ENCODE results near the gene TBP. TPM values are rescaled to one million over a fixed set of nuclear protein-coding genes. Genes with fewer than 3 reads are reported as not detected.
A peak's percentile ranks its signal among the peaks of the same experiment; 100 is the strongest.

TBP gene
- total and polyA plus RNA-seq, 2 of the 13 experiments (the other 11 are each of a cell fraction or from before 2014, with no cell fraction given): 21.7 to 28.1 TPM

DNA sequence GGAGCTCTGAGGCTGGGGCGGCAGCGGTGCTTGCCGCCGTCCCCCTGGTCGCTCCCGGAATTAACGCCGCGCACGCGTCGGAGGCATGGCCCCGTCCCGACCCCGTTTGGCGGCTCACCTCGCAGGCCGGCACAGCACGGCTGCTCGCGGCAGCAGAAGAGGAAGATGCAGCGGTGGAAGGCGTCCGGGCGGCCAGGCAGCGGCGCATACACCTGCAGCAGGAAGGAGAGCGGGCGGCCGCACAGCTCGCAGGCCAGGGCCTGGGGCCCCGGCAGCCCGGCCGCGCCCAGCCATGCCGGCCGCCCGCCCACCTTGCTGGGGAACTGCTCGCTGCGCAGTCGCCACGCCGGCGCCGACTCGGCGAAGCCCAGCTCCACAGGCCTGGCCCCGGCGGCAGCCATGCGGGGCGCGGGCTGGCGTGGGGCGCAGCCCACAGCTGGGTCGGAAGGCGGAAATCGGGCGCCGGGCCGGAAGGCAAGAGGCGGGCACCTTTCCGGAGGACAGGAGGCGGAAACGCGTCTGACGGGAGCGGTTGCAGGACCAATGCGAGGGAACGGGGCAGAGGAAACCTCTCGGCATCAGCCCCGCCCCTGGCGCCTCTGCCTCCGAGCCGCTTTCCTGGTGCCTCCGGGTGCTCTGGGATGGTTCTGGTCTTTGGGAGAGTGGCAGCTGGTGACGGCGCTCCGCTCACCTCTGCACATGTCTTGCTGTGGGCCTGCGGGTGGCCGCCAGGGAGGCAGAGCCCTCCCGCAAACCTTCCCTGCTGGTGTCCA is 30.2 kb downstream of the TBP start, which contains the start of gene PDCD2 (continued):
- TF ChIP-seq, protein P1, sequence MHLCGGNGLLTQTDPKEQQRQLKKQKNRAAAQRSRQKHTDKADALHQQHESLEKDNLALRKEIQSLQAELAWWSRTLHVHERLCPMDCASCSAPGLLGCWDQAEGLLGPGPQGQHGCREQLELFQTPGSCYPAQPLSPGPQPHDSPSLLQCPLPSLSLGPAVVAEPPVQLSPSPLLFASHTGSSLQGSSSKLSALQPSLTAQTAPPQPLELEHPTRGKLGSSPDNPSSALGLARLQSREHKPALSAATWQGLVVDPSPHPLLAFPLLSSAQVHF (CRISPR knock-in tag; IDR thresholded peaks at IDR 0.05): no peak
- TF ChIP-seq HMG20B (CRISPR knock-in tag; conservative IDR thresholded peaks at IDR 0.05): no peak
- peak; percentile 99 for TF ChIP-seq ZFY (CRISPR knock-in tag; IDR thresholded peaks at IDR 0.05)
- TF ChIP-seq MIER3 (CRISPR knock-in tag; IDR thresholded peaks at IDR 0.05; ENCODE audit: borderline replicate concordance): peak; percentile 37; the same call in 1 of the 2 replicates
- TF ChIP-seq ZKSCAN5 (CRISPR knock-in tag; IDR thresholded peaks at IDR 0.05): no peak
- peak; percentile 81; the same call in 1 of the 2 replicates for TF ChIP-seq DZIP1 (CRISPR knock-in tag; IDR thresholded peaks at IDR 0.05)
- TF ChIP-seq CBX1 (IDR thresholded peaks at IDR 0.05; ENCODE audit: low read depth): peak; percentile 39
- no peak; the same call in 1 of the 2 replicates for TF ChIP-seq ZNF350 (CRISPR knock-in tag; IDR thresholded peaks at IDR 0.05; ENCODE audit: borderline replicate concordance, low read depth)
- peak; percentile 35; the same call in 1 of the 2 replicates for TF ChIP-seq HIC2 (CRISPR knock-in tag; IDR thresholded peaks at IDR 0.05; ENCODE audit: low read depth)
- no peak for TF ChIP-seq ZFAT (CRISPR knock-in tag; conservative IDR thresholded peaks at IDR 0.05)
- no peak for TF ChIP-seq ZNF7 (CRISPR knock-in tag; IDR thresholded peaks at IDR 0.05)
- TF ChIP-seq, protein P2, sequence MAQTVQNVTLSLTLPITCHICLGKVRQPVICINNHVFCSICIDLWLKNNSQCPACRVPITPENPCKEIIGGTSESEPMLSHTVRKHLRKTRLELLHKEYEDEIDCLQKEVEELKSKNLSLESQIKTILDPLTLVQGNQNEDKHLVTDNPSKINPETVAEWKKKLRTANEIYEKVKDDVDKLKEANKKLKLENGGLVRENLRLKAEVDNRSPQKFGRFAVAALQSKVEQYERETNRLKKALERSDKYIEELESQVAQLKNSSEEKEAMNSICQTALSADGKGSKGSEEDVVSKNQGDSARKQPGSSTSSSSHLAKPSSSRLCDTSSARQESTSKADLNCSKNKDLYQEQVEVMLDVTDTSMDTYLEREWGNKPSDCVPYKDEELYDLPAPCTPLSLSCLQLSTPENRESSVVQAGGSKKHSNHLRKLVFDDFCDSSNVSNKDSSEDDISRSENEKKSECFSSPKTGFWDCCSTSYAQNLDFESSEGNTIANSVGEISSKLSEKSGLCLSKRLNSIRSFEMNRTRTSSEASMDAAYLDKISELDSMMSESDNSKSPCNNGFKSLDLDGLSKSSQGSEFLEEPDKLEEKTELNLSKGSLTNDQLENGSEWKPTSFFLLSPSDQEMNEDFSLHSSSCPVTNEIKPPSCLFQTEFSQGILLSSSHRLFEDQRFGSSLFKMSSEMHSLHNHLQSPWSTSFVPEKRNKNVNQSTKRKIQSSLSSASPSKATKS (CRISPR knock-in tag; IDR thresholded peaks at IDR 0.05): no peak
- TF ChIP-seq AGO2 (optimal IDR thresholded peaks at IDR 0.05; ENCODE audit: low read depth, low read length): peak; percentile 88
- peak; percentile 88 for TF ChIP-seq HDAC1 (CRISPR knock-in tag; IDR thresholded peaks at IDR 0.05)
- no peak for TF ChIP-seq ZNF615 (CRISPR knock-in tag; IDR thresholded peaks at IDR 0.05; ENCODE audit: borderline replicate concordance)
- TF ChIP-seq NR3C1 (CRISPR knock-in tag; IDR thresholded peaks at IDR 0.05): no peak
- 0 out of 2 replicates have a peak, but pooled peaks have one; percentile 82 for TF ChIP-seq ZNF572 (CRISPR knock-in tag; IDR thresholded peaks at IDR 0.05)
- no peak for TF ChIP-seq GATAD2A (CRISPR knock-in tag; IDR thresholded peaks at IDR 0.05)
- TF ChIP-seq ZBTB10 (CRISPR knock-in tag; IDR thresholded peaks at IDR 0.05; ENCODE audit: borderline replicate concordance): peak; percentile 69; the same call in 1 of the 2 replicates

Data from HepG2 (cell line).